ENCODE data around the gene ITGBL1.

ITGBL1 gene

DNA sequence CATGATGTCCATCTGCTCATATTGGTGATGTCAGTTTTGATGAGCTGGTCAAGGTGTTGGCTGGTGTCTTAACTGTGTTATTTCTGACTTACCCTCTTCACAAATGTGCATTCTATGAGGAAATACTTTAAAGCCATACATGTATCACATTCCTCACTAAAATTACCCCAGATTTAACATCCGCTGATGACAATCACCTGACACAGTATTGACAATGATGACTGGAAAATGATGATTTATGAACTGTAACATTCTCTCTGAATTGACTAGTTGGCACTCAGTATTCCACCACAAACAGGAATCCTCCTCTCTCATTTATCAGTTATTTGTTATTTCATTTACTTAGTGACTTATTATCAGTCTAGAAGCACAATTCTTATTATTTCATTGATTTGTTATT, 117.3 kb downstream of the ITGBL1 start:
- DNase-seq (ENCODE audit: low spot score), result no peak

DNA sequence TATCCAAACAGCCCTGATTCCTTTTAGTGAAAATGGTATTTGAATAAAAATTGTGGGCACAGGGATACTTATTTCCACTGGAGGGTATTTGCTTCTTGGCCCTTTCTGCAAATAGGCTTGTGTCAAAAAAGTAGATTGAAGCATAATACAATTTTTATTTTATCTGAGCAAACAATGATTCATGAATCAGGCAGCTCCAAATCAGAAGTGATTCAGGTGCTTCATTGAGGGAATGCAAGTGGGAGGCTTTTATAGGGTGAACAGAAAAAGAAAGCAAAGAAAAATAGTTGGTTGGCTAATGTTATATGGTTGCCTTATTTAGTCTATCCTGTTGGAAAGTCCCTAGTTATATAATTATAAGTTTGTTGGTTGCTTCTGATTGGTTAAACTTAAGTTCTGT, 117.9 kb downstream of the ITGBL1 start:
- no peak for DNase-seq (ENCODE audit: low spot score)

DNA sequence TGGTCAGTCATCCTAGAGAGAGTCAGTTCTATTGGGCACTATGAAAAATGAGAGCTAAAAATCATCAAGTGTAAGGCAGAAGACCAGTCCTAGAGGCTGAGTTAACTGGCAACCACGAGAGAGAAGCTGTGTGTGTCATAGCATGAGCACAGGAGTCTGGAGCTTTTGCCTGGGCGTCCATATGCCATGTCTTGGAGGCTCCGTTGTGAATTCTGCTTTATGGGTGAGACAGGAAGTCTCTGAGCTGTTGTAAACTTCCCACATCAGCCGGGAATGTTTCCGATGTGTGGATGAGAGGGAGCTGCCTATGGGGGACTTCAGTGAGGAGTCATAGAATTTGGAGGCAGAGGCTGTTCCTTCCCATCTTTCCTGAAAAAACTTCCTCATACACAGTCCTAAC, 120.0 kb downstream of the ITGBL1 start:
- DNase-seq (ENCODE audit: low spot score), result no peak

DNA sequence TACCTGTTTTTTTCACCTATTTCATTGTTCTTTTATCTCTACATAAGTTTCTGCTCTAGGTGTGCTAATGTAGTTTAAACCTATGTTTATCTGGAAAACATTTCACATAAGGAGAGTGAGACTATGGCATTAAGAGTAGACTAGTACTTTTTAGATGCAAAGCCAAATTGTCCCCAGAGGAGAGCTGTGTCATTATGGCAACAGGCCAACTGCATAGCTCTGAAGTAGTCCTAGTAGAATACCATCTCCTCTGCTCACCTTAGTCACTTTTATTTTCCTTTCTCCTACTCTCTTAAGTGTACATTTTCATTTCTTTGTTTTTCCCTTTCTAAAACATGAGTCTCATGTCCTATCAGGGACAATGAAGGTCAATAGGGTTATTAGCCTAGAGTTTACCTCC, 123.1 kb downstream of the ITGBL1 start:
- peak; percentile 20 for DNase-seq (ENCODE audit: low spot score)

DNA sequence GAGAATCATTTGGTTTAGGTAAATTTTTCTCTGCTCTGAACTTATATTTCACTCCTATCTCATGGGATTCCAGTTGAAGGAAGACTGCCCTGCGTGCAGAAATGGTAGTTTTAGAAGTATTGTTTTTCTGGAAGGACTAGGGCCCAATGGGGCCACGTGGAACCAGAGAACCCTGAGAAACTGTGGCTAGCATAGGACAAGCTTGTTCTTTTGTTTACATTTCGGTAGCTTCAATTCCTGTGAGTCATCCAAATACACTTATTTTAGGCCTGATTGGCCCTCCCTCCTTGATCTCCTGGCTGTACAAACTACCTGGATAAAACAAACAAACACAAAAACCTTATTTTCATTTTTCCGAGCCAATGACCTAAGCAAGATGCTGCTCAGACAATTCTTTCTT, 124.0 kb downstream of the ITGBL1 start:
- peak; percentile 35 for DNase-seq (ENCODE audit: low spot score)

DNA sequence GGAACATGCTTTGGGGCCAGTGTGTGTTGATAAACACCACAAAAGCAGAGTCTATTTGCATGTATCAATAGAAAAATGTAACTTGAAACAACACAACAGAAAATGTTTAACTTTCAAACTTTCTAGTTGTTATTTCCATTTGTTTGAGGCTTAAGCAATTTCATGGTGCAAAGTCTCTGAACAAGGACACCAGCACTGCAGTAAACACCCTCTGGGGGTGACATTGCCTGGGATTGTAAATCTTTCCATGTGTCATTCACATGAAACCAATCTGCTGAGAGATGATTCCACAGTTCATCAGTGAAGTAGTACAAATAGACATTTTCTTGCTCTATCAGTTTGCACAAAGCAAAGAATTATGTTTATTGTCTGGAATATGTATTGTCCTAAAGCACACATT, 124.5 kb downstream of the ITGBL1 start:
- DNase-seq (ENCODE audit: low spot score), result no peak

DNA sequence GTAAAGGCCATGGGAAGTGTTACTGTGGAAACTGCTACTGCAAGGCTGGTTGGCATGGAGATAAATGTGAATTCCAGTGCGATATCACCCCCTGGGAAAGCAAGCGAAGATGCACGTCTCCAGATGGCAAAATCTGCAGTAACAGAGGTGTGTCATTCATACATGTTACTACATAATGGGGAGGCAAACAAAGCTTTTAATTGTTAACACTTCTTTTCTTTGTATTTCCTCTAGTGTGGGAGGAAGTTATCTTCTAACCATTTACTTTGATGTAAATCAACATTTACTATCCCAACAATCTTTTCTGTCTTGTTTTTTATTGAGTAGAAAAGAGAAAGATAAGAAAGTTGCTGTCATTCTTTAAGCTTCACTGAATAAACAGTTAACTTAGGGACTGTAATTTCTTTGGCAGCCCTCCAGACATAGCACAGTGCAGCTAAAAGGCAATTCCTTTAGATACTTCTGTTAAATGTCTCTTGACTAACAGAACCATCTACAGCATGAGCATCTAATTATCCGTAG, 126.9 kb downstream of the ITGBL1 start:
- no peak for DNase-seq (ENCODE audit: low spot score)

DNA sequence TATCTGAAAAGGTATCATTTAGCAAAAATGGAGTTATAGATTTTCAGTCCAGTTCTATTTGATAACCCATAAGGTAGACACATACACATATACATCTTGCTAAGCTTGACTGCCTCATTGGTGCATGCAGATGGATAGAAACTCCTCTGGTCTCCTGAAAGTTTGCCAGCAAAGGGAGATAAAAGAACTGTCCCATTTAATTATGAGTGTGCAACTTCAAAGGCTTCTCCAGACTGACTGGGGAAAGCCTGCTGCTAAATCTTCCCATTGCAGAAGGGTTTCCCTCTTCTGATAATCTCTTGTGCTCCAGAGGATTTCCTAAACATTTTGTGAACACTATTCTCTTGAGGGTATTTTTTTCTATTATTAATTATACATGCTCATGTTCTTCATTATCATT, 131.9 kb downstream of the ITGBL1 start:
- no peak for DNase-seq (ENCODE audit: low spot score)

DNA sequence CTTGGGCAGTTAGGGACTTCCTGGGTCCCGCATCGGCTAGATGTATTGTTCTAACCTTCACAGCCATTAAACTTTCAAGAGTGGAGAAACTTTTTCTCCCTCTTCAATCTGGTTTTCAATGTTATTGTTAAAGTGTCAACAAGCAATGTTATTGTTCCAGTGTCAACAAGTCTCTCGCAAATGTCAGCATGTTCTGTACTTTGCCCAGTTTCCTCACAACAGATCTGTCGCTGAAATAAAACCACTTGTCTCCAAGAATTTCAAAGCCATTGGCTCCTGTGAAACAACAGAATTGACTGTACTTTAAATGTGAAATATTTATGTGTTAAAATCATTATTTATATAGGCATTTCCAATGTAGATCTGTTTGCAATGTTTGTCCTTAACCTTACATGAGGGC, 138.0 kb downstream of the ITGBL1 start:
- DNase-seq (ENCODE audit: low spot score), result no peak

DNA sequence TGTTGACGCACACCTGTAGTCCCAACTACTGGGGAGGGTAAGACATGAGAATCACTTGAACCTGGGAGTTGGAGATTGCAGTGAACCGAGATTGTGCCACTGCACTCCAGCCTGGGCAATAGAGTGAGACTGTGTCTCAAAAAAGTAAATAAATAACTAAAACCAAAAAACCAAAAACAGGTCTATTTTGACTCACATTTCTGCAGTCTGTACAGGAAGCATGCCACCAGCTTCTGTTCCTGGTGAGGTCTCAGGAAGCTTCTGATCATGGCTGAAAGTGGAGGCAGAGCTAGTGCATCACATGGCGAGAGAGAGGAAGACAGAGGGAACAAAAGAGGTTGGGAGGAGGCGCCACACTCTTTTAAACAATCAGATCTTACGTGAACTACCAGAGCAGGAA, 142.5 kb downstream of the ITGBL1 start:
- DNase-seq (ENCODE audit: low spot score), result no peak

DNA sequence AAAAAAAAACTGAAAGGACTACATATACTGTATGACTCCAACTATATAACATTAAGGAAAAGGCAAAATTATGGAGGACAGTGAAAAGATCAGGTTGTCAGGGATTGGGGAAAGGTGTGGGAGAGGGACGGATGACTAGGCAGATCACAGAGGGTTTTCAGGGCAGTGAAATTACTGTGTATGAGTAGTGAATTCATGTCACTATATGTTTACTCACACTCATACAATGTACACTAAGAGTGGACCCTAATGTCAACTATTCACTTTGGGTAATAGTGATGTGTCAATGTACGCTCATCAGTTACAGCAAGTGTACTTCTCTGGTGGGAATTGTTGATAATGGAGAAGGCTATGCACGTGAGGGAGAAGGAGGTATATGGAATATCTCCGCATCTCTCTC, 144.3 kb downstream of the ITGBL1 start:
- no peak for DNase-seq (ENCODE audit: low spot score)

DNA sequence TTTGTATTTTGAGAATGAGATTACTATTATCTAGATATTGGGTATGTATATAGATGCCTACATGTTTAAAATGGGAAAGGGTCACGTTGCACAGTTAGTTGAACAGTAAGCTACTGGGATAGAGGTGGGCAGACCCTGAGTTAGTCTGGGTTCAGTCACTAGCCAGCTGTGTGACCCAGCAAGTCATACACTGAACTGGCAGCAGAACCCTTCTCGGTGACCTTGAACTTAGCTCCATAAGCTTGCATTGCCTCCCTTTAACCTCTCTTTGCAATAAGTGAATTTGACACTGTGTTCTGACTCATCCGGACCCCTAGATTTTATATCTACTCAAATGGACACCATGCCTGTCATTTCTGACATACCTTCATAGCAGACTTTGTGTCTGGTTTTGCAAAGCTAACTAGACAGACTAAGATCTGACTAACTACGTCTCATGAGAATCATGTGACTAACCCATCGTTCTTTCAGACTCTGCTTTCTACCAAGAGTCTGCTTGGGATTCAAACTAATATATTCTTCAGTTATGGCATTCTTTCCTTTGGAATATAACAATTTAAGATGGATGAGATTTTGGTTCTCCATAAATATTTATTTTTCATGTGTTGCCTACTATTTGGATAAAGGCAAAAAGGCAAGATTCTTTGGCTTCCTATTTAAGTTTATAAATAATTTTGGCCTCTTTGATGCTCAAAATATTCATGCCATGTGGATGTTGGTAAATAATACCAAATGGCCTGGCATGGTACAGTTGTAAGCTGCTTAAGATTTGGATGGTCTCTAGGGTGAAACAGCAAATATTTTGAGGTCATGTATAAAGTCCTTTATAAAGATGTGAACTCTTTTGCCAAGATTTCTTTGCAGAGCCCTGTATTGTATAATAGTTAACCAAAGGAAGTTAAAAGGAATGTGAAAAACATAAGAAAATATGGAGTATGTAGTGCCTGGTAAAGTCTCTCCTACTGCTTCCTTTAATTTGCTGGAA, 159.3 kb downstream of the ITGBL1 start:
- peak; percentile 7 for DNase-seq (ENCODE audit: low spot score)

DNA sequence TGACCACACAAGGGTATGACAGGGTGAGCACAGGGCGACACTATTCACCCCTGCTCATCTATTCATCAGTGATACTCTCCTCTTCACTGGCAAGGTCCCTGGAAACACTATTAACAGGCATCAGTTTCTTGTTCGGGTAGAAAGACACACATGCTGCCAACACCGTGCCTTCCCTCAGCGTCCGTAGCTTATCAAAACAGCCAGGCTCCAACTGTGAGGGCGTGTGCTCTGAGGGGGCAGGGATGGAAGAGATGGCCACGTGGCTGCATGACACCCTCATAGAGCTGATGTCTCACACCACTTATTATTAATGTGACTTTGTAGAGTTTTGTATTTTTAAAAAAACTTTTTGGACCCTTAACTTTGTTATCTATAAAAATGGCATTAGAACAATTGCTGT, 160.3 kb downstream of the ITGBL1 start:
- DNase-seq (ENCODE audit: low spot score), result no peak

DNA sequence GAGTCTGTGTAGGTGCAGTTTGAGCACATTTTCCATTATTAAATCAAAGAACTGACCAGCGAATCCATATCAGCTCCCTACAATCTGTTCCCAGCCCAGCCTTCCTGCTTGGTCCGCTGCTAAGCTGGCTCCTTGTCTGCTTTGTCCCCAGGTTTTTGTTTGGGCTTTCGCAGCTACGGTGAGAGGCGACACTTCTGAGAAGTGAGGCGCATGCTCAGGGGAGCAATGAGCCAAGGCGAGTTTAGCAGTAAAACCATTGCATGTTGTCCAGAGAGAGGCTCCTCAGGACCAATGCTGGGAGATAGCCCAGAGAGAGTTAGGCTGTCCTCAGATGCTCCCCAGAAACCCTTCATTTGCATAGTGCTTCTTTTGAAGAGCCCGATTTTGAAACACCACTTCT, 162.0 kb downstream of the ITGBL1 start:
- no peak for DNase-seq (ENCODE audit: low spot score)

DNA sequence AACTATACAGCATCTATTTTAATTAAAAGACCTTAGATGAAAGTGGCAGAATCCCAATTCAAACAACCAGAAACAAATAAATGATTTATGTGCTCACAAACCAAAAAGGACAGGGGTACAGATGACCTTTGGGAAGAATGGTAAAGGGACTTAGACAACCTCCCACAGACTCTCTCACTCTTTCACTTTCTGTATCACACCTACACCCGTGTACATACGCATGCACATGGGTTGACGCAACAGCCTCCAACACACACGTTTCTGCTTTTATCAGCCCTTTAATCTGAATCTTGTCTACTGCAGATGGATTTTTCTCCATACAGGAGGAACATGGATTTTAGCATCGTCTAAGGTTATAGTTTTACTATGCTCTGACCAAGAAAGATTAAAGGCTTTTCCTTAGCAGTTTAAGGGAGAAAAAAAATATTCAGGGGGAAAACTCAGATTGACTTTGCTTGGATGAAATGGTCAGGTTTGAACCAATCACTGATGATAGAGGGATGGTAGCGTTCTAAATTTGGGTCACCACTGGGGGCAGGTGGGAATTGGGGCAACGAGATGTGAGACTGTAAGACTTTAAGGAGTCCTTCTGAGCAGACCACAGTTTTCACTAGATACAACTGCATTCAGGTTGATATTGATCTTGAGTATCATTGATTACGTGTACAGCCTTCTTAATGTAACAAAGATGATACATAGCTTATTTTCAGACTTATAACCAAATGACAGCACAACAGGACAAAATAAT, 166.1 kb downstream of the ITGBL1 start:
- no peak for DNase-seq (ENCODE audit: low spot score)

DNA sequence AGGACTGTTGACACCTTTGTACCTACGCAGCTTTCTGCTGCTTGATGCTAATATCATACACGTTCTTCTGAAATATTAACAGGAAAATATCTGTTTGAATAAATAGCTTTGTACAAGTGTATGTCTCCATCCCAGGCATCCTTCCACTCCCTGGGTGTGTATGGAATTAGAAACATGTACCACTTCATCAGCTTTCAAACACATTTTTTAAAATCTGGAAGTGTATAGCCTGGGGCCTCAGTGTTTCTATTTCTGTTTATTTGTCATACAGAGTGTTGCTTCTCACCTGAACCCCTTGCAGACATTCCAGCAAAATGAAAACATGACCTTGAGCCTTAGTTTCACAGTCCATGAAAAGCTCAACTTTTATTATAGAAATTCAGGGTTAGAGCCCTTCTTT, 168.6 kb downstream of the ITGBL1 start:
- no peak for DNase-seq (ENCODE audit: low spot score)

DNA sequence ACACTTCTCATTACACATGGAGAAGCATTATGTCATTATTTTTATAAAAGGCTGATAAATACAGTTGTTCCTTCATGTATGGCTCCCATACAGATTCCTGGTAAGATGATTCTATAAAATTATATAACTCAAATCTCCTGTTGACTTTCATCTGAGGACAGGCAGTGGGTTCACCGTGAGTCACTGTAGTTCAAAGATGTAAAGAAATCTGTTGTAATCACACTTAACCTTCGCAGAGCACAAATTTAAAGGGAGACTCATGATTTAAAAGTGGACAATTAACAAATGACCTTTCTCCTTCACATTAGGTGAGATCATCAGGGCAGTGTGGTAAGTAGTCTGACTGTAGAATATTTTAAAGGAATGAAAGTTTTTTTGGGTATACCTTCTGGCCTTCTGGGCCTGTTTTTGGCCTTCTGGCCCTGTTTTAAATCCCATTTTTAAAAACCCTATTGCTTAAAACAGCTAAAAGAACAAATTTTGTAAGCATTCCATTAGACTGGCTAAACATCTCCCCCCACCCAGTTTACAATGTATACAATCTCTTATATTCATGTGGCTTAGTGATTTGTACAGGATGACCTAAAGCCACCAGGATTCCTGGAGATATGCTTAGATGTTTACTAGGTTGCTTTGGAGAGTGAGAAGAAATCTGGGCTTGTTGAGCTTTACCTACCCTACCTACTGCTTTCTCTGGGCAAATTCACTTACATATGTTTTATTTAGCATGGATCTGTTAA, 171.2 kb downstream of the ITGBL1 start:
- no peak for DNase-seq (ENCODE audit: low spot score)

DNA sequence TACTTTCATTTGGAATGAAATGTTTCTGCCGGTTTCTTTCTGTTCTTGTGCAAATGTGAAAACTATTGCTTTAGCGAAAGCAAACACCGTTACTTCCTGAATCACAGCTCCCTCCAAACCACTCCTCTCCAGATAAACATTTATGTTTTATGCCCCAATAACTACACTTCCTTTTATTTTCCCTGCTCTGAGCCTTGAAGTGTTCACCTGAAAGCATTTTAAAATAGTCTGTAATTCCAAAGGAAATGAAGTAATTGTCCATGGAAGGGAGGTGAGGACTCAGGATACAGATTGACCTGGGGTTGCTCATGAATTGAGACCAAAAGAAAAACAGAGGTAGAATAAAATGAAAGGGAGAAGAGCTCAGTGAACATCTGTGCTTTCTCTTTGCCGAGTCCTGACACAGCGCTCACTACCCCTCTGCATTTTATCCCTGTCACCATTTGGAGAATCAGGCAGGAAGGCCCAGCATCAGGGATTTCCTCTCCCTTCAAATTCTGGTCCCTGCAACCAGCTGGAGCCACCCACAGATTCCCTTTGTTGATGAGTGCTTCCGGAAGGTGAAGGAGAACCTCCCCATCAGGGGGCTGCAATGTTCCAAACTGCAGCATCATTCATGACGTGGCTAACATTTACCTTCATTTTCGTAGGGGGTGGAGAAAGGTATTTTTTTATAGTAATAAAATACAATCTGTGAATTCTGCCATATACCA, 171.9 kb downstream of the ITGBL1 start:
- no peak for DNase-seq (ENCODE audit: low spot score)

DNA sequence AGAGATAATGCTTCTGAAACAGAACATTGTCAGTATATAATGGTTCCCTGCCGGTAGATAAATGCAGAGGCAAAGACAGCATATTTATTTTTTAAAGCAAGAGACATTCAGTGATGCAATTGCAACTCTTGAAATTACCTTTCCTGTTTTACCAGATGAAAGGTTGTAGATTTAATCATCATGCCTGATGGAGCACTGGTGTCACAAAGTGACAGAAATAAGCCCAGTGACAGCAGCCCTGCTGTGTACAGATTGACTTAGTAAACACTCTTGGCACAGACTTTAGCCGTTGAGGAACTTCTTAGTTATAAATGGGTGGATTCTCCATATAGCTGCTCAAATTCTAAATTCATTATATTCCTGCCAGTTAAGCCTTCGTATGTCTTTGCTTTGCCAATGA, 172.5 kb downstream of the ITGBL1 start:
- no peak for DNase-seq (ENCODE audit: low spot score)

DNA sequence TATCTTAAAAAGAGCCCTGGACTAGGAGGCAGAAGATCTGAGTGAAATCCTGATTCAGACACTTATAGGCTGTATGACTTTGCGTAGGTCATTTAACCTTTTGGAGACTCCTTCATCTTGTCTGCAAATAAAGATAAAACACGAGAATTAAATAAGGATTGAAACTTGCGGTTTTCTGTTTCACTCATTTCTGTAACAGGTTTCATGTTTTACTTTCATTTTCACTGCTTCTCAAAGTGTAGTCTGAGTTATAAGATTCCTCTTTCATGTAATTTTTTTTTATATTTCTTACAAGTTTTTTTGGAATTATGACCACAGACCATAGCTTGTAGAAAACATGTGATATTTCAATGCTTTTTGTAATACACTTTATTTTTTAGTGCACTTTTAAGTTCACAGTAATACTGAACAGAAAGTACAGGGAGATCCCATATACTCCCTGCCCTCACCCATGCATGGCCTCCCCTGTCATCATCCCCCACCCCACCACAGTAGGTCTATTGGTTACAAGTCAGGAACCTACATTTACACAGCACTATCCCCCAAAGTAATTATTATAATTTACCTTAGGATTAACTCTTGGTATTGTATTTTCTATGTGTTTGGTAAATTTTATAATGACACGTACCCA, 174.6 kb downstream of the ITGBL1 start:
- no peak for DNase-seq (ENCODE audit: low spot score)

DNA sequence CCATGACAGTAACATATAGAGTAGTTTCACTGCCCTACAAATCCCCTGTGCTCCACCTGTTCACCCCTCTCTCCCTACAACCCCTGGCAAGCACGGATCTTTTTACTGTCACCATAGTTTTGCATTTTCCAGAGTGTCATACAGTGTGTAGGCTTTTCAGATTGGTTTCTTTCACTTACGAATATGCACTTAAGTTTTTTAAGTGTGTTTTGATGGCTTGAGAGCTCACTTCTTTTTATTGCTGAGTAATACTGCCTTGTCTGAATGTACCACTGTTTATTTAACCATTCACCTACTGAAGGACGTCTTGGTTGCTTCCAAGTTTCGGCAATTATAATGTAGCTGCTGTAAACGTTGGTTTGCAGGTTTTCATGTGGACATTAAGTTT, 175.1 kb downstream of the ITGBL1 start:
- DNase-seq (ENCODE audit: low spot score), result no peak
